ENCODE data around the gene ATP6V1E1. TPM values are rescaled to one million over a fixed set of nuclear protein-coding genes. Genes with fewer than 3 reads are reported as not detected.

The ATP6V1E1 gene
- total and polyA plus RNA-seq, 2 donors (not counting 1 experiment from before 2014, with no cell fraction given): 182 to 238 TPM

- Histone ChIP-seq H2AFZ (ENCODE audit: low read length) (no peak overlapping the region), H4K20me1 (ENCODE audit: control insufficient read depth, extremely low read depth, insufficient read depth, low read length) (no peaks in the 10 kb centered on the region), H3K4me3 (replicated peaks in 1 of 4; ENCODE audit: control extremely low read depth in 1 of 4, insufficient read depth in 1 of 4, low read depth in 3 of 4, low read length in 4 of 4) (no peak overlapping the region), H3K36me3 (ENCODE audit: control insufficient read depth, insufficient read depth, low read length) (no peaks in the 10 kb centered on the region), H3K27me3 (ENCODE audit: control insufficient read depth, insufficient read depth, low read length) (no peaks in the 10 kb centered on the region), H3K4me2 (ENCODE audit: extremely low read depth, insufficient read depth, low read length) (no peak overlapping the region), H3K27ac (ENCODE audit: insufficient read depth, low read length) (no peak overlapping the region), H3K79me2 (ENCODE audit: control insufficient read depth, insufficient read depth, low read length) (peaks cover 10% of the 10 kb centered on the region), H3K4me1 (ENCODE audit: control insufficient read depth, extremely low read depth, insufficient read depth, low read length) (peaks cover 10% of the 10 kb centered on the region), H3K9ac (ENCODE audit: insufficient read depth, low read length) (no peak overlapping the region), H3K9me3 (ENCODE audit: control insufficient read depth, insufficient read depth, low read depth, low read length) (no peaks in the 10 kb centered on the region)
- no peak for DNase-seq (ENCODE audit: low read depth in 2 of 2)
- TF ChIP-seq EZH2 (IDR thresholded peaks at IDR 0.05; ENCODE audit: low read length, missing control alignments): no peak
- TF ChIP-seq CTCF (conservative IDR thresholded peaks at IDR 0.05 in 1 of 2, IDR thresholded peaks at IDR 0.05 in 1 of 2; ENCODE audit: low read depth in 1 of 2, low read length in 2 of 2): no peak
Observed at GRCh38 chr22:17634696-17635095, 6.1 kb upstream of the ATP6V1E1 start.

- Histone ChIP-seq H3K4me2 (ENCODE audit: extremely low read depth, insufficient read depth, low read length) (no peak overlapping the region), H3K4me3 (replicated peaks in 1 of 4; ENCODE audit: control extremely low read depth in 1 of 4, insufficient read depth in 1 of 4, low read depth in 3 of 4, low read length in 4 of 4) (no peak overlapping the region), H3K4me1 (ENCODE audit: control insufficient read depth, extremely low read depth, insufficient read depth, low read length) (peaks cover 10% of the 10 kb centered on the region), H3K79me2 (ENCODE audit: control insufficient read depth, insufficient read depth, low read length) (peaks cover 3% of the 10 kb centered on the region), H3K9me3 (ENCODE audit: control insufficient read depth, insufficient read depth, low read depth, low read length) (no peaks in the 10 kb centered on the region), H2AFZ (ENCODE audit: low read length) (no peak overlapping the region), H3K36me3 (ENCODE audit: control insufficient read depth, insufficient read depth, low read length) (no peaks in the 10 kb centered on the region), H3K9ac (ENCODE audit: insufficient read depth, low read length) (no peak overlapping the region), H4K20me1 (ENCODE audit: control insufficient read depth, extremely low read depth, insufficient read depth, low read length) (no peaks in the 10 kb centered on the region), H3K27me3 (ENCODE audit: control insufficient read depth, insufficient read depth, low read length) (no peaks in the 10 kb centered on the region), H3K27ac (ENCODE audit: insufficient read depth, low read length) (no peak overlapping the region)
- DNase-seq (ENCODE audit: low read depth in 2 of 2): no peak
- TF ChIP-seq EZH2 (IDR thresholded peaks at IDR 0.05; ENCODE audit: low read length, missing control alignments) (no peak), CTCF (conservative IDR thresholded peaks at IDR 0.05 in 1 of 2, IDR thresholded peaks at IDR 0.05 in 1 of 2; ENCODE audit: low read depth in 1 of 2, low read length in 2 of 2) (no peak)
Observed at GRCh38 chr22:17633998-17634323, 5.4 kb upstream of the ATP6V1E1 start.

- H3K36me3 ChIP-seq (ENCODE audit: control insufficient read depth, insufficient read depth, low read length): no peaks in the 10 kb centered on the region
- peaks cover 10% of the 10 kb centered on the region for H3K4me1 ChIP-seq (ENCODE audit: control insufficient read depth, extremely low read depth, insufficient read depth, low read length)
- DNase-seq (ENCODE audit: low read depth in 2 of 2): peak; percentile 22 to 92
- no peaks in the 10 kb centered on the region for H3K9me3 ChIP-seq (ENCODE audit: control insufficient read depth, insufficient read depth, low read depth, low read length)
- TF ChIP-seq EZH2 (IDR thresholded peaks at IDR 0.05; ENCODE audit: low read length, missing control alignments): no peak
- TF ChIP-seq CTCF (conservative IDR thresholded peaks at IDR 0.05 in 1 of 2, IDR thresholded peaks at IDR 0.05 in 1 of 2; ENCODE audit: low read depth in 1 of 2, low read length in 2 of 2): no peak
- H3K4me2 ChIP-seq (ENCODE audit: extremely low read depth, insufficient read depth, low read length): no peak overlapping the region
- H3K79me2 ChIP-seq (ENCODE audit: control insufficient read depth, insufficient read depth, low read length): peaks cover 1% of the 10 kb centered on the region
- no peaks in the 10 kb centered on the region for H3K27me3 ChIP-seq (ENCODE audit: control insufficient read depth, insufficient read depth, low read length)
- H3K9ac ChIP-seq (ENCODE audit: insufficient read depth, low read length): no peak overlapping the region
- H4K20me1 ChIP-seq (ENCODE audit: control insufficient read depth, extremely low read depth, insufficient read depth, low read length): no peaks in the 10 kb centered on the region
- no peak overlapping the region for H2AFZ ChIP-seq (ENCODE audit: low read length)
- peak overlapping the region; percentile 18 for H3K27ac ChIP-seq (ENCODE audit: insufficient read depth, low read length)
- H3K4me3 ChIP-seq (replicated peaks in 1 of 4; ENCODE audit: control extremely low read depth in 1 of 4, insufficient read depth in 1 of 4, low read depth in 3 of 4, low read length in 4 of 4): no peak overlapping the region
Observed at GRCh38 chr22:17633217-17633997, 4.9 kb upstream of the ATP6V1E1 start.

All from fibroblast of lung (primary cell).